ENCODE measurements around the gene GFRA1.

Gene GFRA1

GRCh38 chr10:116121640-116122525 is 151.1 kb downstream of the GFRA1 start:
- DNase-seq = no peak

GRCh38 chr10:116120688-116121455 is 152.1 kb downstream of the GFRA1 start:
- DNase-seq = no peak

GRCh38 chr10:116118847-116119246 is 154.2 kb downstream of the GFRA1 start:
- DNase-seq = no peak

GRCh38 chr10:116115797-116116196 is 157.2 kb downstream of the GFRA1 start:
- no peak for DNase-seq

DNA sequence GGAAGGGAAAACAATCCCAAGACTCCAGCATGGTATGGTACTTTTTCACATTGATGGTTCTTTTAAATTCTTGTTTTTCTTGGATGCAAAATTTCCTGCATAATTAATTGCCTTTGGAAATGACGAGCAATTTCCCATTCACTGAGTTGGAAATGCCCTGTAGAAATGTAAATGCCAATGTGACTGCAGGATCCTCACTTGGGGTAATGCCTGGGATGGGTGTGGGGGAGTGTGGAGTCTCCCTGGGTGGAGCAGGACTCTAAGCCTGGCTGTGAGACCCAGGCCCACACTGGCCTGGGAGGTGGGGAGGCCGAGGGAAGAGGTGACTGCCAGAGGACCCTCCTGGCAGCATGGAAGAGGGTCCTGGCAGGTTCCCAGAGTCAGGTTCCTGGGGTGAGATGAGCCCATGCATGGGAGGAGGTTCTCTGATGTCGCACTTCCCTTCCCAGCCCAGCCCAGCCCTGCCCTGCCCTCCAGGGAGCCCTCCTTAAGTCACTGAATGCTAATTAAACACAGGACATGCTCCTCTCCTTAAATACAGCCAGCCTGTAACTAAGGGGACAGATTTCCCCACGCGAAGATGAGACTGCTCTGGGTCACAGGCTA is 157.9 kb downstream of the GFRA1 start:
- no peak for DNase-seq

- no peak for DNase-seq
Observed at GRCh38 chr10:116113721-116114501, 159.1 kb downstream of the GFRA1 start.

DNA sequence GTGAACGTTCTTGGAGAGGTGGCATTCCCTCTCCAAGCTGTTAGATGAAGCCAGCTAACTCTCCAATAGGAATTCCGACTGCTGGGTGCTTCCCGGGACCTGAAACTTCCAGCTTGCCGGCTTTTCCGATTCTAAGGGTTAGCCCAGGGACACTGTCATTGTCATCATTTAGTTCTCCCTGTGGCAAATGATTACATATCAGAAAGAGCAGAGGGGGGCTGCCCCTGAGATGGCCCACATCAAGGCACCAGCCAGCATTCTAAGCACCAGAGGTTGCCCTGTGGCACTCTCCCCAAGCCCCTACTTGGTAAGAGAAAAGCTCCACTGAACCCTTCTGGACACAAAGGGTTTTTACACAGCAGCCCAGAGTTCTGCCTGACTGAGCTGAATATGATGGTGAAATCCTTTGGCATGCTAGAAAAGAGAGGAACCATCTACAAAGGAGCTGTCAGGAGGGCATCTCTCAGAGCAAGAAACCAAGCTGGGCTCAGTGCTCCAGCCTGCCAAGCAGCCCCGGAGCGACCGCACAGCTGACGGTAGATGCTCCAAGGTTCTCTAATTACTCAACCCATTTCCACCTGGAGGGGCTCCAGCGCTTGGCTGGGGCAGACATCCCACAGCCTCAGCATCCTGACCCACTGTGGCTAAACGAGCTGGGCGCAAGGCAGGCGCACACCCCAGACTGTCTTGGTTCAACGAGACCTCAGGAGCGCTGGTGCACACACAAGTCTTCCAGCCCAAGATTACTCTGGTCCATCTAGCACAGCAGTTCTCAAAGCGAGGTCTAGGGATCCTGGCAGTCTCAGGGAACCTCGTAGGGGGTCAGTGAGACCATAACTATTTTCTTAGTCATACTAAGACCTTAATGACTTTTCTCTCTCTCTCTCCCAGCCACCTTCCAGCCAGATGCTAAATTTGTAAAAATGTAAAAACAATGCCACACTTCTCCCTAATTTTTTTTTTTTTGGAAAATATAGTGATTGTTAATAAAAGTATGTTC is 160.5 kb downstream of the GFRA1 start:
- no peak for DNase-seq

DNA sequence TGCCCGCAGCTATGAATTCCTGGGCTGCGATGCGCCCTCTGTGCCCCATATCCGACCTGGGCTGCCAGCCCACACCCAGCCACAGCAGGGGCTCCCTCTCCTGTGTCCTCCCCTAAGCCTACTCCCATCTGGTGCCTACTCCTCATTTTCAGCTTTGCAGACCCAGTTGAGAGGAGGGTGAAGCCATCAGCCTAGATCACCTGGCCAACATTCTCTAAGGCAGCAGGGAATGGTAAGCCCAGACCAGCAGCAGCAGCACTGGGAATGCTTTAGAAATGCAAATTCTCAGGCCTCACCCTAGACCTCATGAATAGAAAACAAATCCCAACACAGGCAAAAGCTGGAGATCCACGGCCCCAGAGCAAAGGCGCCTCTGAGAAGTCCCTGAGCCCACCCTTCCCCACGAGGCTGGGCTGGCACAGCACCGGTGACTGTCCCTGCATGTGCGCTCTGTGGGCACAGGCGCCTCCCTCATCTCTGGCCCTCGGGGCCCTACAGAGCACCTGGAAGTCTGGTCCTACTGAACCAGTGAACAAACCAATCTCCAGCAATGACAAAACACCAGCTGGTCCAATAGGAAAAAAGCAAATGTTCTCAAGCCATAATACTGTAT is 161.4 kb downstream of the GFRA1 start:
- DNase-seq = no peak

DNA sequence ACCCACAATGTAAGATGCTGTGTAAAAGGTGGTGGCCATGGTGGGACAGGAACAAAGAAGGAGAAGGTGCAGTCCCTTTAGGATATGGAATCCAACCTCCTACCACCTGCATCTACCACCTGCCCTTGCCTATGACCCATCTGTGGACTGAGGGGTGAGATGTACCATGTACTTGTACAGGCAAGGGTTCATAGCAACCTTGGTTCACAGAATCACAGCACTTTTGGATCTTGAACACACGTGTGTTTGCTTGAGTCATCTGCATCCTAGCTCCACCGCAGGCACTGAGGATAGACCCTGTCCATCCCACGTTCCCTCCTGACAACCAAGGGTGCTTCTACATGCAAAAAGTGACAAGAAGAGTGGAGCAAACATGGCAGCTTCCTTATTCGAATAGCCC is 162.3 kb downstream of the GFRA1 start:
- DNase-seq = no peak

DNA sequence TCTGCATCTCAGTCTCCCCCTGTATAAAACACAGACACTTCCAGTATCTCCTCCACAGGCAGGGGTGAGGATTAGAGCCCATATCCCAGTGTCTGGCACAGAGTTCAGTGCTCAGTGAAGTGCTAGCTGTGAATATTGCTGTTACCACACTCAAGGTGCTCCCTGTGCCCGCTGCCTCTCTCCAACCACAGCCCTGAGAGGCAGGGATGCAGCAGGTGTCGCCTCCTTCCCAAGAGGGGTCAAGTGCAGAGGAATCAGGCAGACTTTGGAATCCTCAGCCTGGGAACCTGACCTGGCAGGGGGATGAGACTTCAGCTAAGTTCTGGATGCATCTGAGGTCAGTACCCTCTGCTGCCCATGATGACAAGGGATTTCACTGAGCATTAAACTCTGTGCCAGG is 163.1 kb downstream of the GFRA1 start:
- DNase-seq = no peak

DNA sequence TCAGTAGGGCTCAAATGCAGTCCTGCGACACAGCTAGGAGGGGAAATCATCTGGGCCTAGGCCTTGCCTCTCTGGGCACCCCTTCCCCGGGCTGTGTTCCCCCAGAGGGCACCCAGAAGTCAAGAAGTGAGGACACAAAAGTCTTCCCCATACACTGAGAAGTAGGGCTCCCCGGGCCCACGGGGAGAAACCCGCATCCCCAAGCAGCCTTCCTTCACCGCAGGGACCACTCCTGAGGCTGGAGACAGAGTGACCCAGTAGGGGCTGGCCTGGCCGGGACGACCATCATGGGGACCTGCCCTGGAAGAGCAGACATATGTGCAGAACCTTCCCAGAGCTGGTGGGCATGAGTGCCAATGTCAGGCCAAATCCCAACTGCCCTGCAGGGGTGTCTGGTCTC is 163.5 kb downstream of the GFRA1 start:
- DNase-seq = no peak

DNA sequence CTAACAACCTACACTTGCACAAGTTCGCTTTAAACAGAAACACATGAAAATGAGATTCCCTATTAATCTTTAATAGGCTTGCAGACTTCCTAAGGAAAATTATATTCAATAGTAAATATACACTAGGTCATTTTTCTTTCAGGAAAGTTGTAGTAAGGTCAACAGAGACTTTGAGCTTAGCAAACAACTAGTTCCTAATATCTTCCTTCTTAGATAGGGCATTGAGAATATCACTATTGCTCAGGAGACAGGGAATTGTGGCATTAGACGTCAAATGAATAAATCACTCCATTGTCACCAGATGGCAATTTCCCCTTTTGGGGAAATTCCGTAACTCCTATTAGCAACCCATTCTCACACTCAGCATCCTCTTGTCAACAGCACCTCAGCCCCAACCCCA is 164.9 kb downstream of the GFRA1 start:
- no peak for DNase-seq

DNA sequence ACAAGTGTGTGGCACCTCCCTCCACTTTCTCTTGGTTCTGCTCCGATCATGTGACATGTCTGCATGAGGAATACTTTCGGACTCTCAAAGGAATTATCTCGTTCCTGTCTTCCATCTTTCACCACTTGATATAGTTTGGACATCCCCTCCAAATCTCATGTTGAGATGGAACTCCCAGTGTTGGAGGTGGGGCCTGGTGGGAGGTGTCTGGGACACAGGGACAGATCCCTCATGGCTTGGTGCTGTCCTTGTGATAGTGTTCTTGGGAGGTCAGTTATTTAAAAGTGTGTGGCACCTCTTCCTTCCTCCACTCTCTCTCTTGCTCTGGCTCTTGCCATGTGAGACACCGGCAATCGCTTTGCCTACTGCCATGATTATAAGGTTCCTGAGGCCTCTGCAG is 166.4 kb downstream of the GFRA1 start:
- no peak for DNase-seq

DNA sequence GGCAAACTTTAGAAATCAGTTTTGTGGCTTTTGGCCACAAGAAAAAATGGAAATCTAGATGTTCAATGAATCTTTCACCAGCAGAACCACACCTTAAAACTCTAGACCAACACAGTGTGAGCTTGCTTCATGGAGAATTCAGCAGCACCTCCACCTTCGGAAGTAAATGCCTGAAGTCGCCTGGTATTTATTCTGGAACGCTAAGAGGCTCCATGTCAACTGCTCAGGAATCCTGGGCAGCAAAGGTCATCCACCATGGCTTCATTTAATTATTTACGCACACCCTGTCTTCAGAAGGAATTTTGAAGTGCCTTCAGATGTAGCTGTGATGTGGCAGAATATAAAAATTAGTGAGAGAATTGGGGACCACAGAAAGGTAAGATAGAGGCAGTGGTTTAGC is 167.7 kb downstream of the GFRA1 start:
- no peak for DNase-seq

GRCh38 chr10:116104210-116104932 is 168.6 kb downstream of the GFRA1 start:
- DNase-seq = no peak

GRCh38 chr10:116103668-116104067 is 169.3 kb downstream of the GFRA1 start:
- DNase-seq = no peak

- no peak for DNase-seq
Observed at GRCh38 chr10:116101616-116102315, 171.2 kb downstream of the GFRA1 start.

DNA sequence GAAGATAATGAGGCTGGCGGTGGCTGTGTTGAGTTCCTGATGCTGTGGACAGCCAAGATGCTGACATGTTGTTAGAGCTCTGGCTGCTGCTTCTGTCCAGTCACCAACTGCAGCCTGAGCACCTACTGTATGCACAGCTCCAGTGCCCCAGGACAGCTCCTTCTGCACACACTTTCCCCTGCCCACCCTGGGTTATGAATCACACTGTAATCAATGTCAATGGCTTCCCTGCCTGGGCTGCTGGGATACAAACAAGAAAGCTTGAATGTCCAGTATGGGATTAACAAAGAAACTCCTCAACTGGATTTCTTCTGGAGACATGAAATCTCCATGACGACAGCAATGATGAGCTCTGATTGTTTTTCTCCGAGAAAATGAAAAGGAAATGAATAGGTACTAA is 172.0 kb downstream of the GFRA1 start:
- no peak for DNase-seq

GRCh38 chr10:116099023-116099420 is 174.0 kb downstream of the GFRA1 start:
- DNase-seq = no peak

Data from NCI-H1436 treated with DMSO at 0.1 percent for 48 hours (cell line).